AG09309 (cell line): ENCODE measurements around the gene SDK1.

Experiments
- DNase-seq: peaks from one replicate; pipeline ENCODE4 v3.0.0-alpha.2; 2010; ENCODE audit warnings: low read depth
- H3K4me3 ChIP-seq: 2 replicates; pipeline ENCODE4 v1.5.1; 2011; ENCODE audit warnings: mild to moderate bottlenecking, low read depth, low read length, moderate library complexity; ENCODE audit not compliant: control insufficient read depth
- TF ChIP-seq, protein P1 (sequence below): IDR thresholded peaks from 2 replicates; pipeline ENCODE4 v1.5.1; 2011; ENCODE audit warnings: mild to moderate bottlenecking, low read depth, low read length, inconsistent platforms; ENCODE audit not compliant: insufficient read depth, control insufficient read depth; ENCODE audit errors: missing control alignments

Gene SDK1

DNA sequence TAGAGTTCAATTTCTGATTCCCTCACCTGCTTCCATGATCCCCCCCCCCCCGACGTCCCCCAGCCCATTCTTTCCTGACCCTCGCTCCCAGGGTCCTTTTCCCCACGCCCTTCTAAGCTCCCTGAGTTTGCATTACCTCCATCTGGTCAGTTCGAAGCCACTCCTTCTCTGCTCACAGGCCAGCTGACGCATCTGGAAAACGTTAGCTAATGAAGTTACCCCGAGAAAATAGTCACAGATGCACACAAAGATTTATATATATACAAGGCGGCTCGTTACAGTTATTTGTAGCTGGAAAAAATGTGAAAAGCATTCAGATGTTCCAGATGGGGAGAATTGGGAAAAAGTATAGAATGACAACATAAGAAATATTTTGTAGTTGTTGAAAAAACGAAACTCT is 751.1 kb downstream of the SDK1 start:
- TF ChIP-seq, protein P1, sequence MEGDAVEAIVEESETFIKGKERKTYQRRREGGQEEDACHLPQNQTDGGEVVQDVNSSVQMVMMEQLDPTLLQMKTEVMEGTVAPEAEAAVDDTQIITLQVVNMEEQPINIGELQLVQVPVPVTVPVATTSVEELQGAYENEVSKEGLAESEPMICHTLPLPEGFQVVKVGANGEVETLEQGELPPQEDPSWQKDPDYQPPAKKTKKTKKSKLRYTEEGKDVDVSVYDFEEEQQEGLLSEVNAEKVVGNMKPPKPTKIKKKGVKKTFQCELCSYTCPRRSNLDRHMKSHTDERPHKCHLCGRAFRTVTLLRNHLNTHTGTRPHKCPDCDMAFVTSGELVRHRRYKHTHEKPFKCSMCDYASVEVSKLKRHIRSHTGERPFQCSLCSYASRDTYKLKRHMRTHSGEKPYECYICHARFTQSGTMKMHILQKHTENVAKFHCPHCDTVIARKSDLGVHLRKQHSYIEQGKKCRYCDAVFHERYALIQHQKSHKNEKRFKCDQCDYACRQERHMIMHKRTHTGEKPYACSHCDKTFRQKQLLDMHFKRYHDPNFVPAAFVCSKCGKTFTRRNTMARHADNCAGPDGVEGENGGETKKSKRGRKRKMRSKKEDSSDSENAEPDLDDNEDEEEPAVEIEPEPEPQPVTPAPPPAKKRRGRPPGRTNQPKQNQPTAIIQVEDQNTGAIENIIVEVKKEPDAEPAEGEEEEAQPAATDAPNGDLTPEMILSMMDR = no peak
- DNase-seq = no peak
- H3K4me3 ChIP-seq = no peak overlapping the region

DNA sequence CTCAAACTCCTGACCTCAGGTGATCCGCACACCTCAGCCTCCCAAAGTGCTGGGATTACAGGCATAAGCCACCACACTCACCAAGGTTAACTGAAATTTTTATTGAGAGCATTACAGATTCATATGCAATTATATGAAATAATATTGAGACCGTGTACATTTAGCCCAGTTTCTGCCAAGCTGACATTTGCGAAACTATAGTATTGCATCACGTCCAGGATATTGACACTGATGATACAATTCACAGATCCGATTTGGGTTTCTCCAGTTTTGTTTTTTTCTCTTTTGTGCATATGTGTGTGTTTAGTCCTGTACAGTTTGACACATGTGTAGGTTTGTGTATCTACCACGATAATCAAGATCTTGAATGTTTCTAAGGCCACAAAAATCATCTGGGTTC is 753.1 kb downstream of the SDK1 start:
- DNase-seq = no peak
- H3K4me3 ChIP-seq = no peak overlapping the region
- TF ChIP-seq, protein P1 = no peak

DNA sequence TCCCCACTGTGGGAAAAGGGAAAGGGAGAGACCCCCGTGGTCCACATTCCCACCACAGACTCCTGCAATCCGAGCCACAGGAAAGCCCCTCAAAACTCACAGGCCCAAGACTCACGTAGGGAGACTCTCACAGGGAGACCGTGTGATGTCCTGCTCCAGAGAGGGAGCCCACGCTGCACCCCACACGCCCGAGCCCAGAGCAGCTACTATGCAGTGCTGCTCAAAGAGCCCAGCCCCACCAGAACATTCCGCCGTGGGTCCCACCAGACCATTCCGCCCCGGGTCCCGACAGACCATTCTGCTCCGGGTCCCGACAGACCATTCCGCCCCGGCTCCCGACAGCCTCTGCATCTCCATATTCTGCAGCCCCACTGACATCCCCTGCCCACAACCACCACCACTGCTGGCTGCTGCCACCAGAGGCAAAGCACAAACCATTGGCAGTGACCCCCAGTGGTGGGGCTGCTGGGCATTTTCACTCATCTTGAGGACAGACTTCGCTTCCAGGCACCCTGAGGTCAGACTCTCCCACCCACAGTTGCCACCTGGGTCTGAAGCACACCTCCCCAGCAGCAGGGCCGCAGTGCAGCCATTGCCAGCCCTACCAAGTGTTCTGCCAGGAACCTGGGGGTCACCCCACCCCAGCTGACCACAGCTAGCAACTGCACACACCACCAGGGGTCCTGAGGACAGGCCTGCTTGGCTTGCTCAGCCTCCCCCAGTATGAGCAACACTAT is 755.7 kb downstream of the SDK1 start:
- TF ChIP-seq, protein P1 = no peak
- no peak overlapping the region for H3K4me3 ChIP-seq
- DNase-seq = no peak

DNA sequence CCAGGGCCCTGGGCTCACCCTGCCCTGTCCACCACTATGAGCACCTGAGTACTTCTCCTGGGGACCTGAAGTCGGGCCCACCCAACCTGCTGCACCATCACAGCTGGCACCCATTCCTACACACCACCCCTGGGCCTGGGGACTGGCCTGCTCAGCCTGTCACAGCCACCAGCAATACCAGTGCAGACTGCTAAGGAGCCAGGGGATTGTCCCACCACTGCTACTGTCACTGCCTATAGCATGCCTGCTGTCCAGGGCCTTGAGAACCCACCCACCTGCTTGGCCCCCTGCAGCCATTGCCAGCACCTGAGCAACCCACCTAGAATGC is 756.2 kb downstream of the SDK1 start:
- TF ChIP-seq, protein P1 = no peak
- H3K4me3 ChIP-seq = no peak overlapping the region
- no peak for DNase-seq

DNA sequence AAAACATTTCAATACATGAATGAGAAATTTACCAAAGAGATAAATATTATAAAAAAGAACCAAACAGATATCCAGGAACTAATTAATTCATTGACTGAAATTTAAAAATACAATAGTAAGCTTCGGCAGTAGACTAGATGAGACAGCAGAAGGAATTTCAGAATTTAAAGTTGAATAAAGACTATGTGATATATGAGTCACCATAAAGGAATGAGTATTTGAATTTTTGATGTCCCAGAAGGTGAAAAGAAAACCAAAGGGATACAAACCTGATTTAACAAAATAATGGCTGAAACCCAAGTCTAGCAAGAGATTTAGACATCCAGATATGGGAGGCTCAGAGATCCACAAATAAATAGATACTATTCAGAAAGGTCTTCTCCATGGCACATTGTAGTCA is 757.1 kb downstream of the SDK1 start:
- no peak overlapping the region for H3K4me3 ChIP-seq
- no peak for DNase-seq
- TF ChIP-seq, protein P1 = no peak

DNA sequence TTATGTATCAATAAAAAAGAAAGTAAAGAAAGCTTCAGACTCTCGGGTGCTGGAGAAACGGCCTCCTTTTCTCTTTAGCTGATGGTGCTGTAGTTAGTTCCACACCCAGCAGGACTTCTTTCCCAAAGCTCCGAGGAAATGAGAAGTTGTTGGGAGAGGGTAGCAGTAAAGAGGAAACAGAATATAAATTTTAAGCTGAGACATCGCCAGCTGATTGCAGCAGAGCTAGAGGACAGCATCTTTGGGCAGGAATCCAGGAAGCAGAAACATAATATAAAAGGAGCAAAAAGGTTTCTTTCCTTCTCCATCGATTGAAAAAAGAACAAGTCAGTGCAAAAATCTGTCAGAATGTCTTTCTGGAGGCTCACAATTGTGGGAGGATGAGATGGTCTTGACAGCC is 764.1 kb downstream of the SDK1 start:
- no peak overlapping the region for H3K4me3 ChIP-seq
- DNase-seq = no peak
- TF ChIP-seq, protein P1 = no peak
